Fibroblast of pulmonary artery (primary cell): ENCODE results near the gene SCAF4.
"Not testable (repeated sequence)": the region's sequence is repeated elsewhere in the genome, so short reads cannot be mapped to it uniquely, and the experiment has no call there.

Source experiments
- DNase-seq: peaks from one replicate; pipeline ENCODE4 v3.0.0-alpha.2; 2010; ENCODE audit warnings: low read depth
- H3K4me3 ChIP-seq: replicated peaks from 2 replicates; pipeline ENCODE4 v1.5.1; 2011; ENCODE audit warnings: low read depth, mild to moderate bottlenecking, control low read depth, low read length, moderate library complexity
- CTCF ChIP-seq: IDR thresholded peaks from 2 replicates; pipeline ENCODE4 v1.5.1; 2011; ENCODE audit warnings: mild to moderate bottlenecking, control low read depth, low read length, inconsistent platforms; ENCODE audit errors: missing control alignments

The SCAF4 gene

GRCh38 chr21:31660591-31660990, 71.3 kb downstream of the SCAF4 start:
- no peak for TF ChIP-seq CTCF
- DNase-seq, result no peak

GRCh38 chr21:31660259-31660565, 71.7 kb downstream of the SCAF4 start:
- peak; percentile 25 for DNase-seq
- peak overlapping the region; percentile 71 for H3K4me3 ChIP-seq
- TF ChIP-seq CTCF, result no peak

More at GRCh38 chr21:31660591-31660990, 71.3 kb downstream of the SCAF4 start:
- H3K4me3 ChIP-seq, result peak overlapping the region; percentile 71

GRCh38 chr21:31659536-31660258, 72.2 kb downstream of the SCAF4 start, which contains the start of gene SOD1:
TSS of gene SOD1 (plus strand) at chr21:31659693. CDS start at chr21:31659770, 77 bp downstream.
- TF ChIP-seq CTCF, result no peak
- H3K4me3 ChIP-seq, result peak within 1 kb of the TSS; percentile 71
- peak; percentile 94 for DNase-seq

GRCh38 chr21:31659286-31659535, 72.7 kb downstream of the SCAF4 start:
- no peak for TF ChIP-seq CTCF
- peak overlapping the region; percentile 71 for H3K4me3 ChIP-seq
- DNase-seq, result no peak

GRCh38 chr21:31658053-31658452, 73.9 kb downstream of the SCAF4 start:
- no peak for TF ChIP-seq CTCF
- DNase-seq, result no peak
- no peak overlapping the region for H3K4me3 ChIP-seq

GRCh38 chr21:31656199-31657095, 75.5 kb downstream of the SCAF4 start:
- H3K4me3 ChIP-seq, result no peak overlapping the region
- no peak for TF ChIP-seq CTCF
- no peak for DNase-seq

- DNase-seq, result not testable (repeated sequence)
Measured at GRCh38 chr21:31654821-31655580, 76.9 kb downstream of the SCAF4 start.

More at GRCh38 chr21:31654821-31655580, 76.9 kb downstream of the SCAF4 start:
- not testable (repeated sequence) for H3K4me3 ChIP-seq
